GM12892 (cell line): ENCODE results near the gene TRAF3.

Experiments
- POLR2A ChIP-seq: IDR thresholded peaks from 2 replicates; pipeline ENCODE4 v1.6.1; 2011; ENCODE audit warnings: low read depth, low read length, control low read depth
- TAF1 ChIP-seq: IDR thresholded peaks from 2 replicates; pipeline ENCODE4 v1.6.1; 2011; ENCODE audit warnings: low read depth, mild to moderate bottlenecking, control low read depth, low read length, borderline replicate concordance

- no peak for TF ChIP-seq POLR2A
- TF ChIP-seq TAF1 = no peak
These were observed 40.3 kb upstream of the TRAF3 start for GRCh38 chr14:102736956-102737355.
